HepG2 (cell line): ENCODE measurements around the gene SYNE2. TPM values are rescaled to one million over a fixed set of nuclear protein-coding genes. Genes with fewer than 3 reads are reported as not detected.

Source experiments
- ATAC-seq: fragments of 200-7000 bp; cut with Tn5 transposase; 3 replicates; pipeline ENCODE4 v1.9.1; 2020; ENCODE audit warnings: mild to moderate bottlenecking, moderate library complexity
- BruUV-seq: library from RNA; stranded (reverse); fragments of 400-500 nt; replicated peaks from 2 replicates; lab custom pipeline; 2021; lab: Mats Ljungman, UMichigan
- CTCF ChIA-PET: fragments of 300-600 bp; formaldehyde crosslinking; extraction: SDS; loops from one replicate; lab custom pipeline; 2021; ENCODE audit warnings: low total read pairs, inconsistent platforms, low intra/inter-chr PET ratio; lab: Yijun Ruan, JAX
- POLR2A ChIA-PET: fragments of 350-600 bp; sonication (Branson Sonifier 250); formaldehyde crosslinking; loops from one replicate; lab custom pipeline; 2020; ENCODE audit warnings: antibody characterized with exemption, inconsistent platforms; lab: Yijun Ruan, JAX
- DNase-seq: peaks from one replicate; pipeline ENCODE4 v3.0.0-alpha.2; 2015; ENCODE audit warnings: low spot score
- FAIRE-seq: peaks from 3 replicates; lab custom pipeline; 2011; peaks lifted over from hg19 to GRCh38; lab: Jason Lieb, UNC
- H2AFZ ChIP-seq: one replicate; pipeline ENCODE4 v1.6.1; 2011; ENCODE audit warnings: low read length, inconsistent platforms
- H3K27ac ChIP-seq: fragments of 300-600 bp; 3 replicates; pipeline ENCODE4 v1.8.0; 2011; ENCODE audit warnings: mixed run types, mild to moderate bottlenecking, mixed read lengths, low read length, inconsistent platforms; ENCODE audit not compliant: insufficient read depth; ENCODE audit errors: extremely low read length
- H3K27me3 ChIP-seq, 2 experiments: fragments of 200-600 bp in 1 of 2; 2 replicates in 1 of 2; 3 replicates in 1 of 2; pipeline versions ENCODE4 v1.6.0 to v1.8.0; 2011; ENCODE audit warnings: low read length in 2 of 2, mild to moderate bottlenecking in 2 of 2, moderate library complexity in 2 of 2, inconsistent platforms in 1 of 2; ENCODE audit not compliant: insufficient read depth in 2 of 2, control insufficient read depth in 1 of 2
- H3K36me3 ChIP-seq, 2 experiments: fragments of 200-600 bp in 1 of 2; replicated peaks in 1 of 2; 2 replicates in 1 of 2; 3 replicates in 1 of 2; pipeline versions ENCODE4 v1.5.1 to v1.8.0; 2011; ENCODE audit warnings: low read length in 2 of 2, inconsistent platforms in 1 of 2; ENCODE audit not compliant: insufficient read depth in 2 of 2, control insufficient read depth in 1 of 2
- H3K4me1 ChIP-seq: 2 replicates; pipeline ENCODE4 v1.5.1; 2012; ENCODE audit warnings: low read length, inconsistent platforms; ENCODE audit not compliant: insufficient read depth
- H3K4me2 ChIP-seq: 2 replicates; pipeline ENCODE4 v1.6.0; 2011; ENCODE audit warnings: low read depth, low read length, inconsistent platforms
- H3K4me3 ChIP-seq, 3 experiments: fragments of 200-600 bp in 1 of 3; sonication (generic), shearing (Covaris generic) in 1 of 3; replicated peaks in 1 of 3; 2 replicates each; pipeline ENCODE4 v1.5.1; 2011 to 2016; ENCODE audit warnings: low read length in 3 of 3, inconsistent platforms in 2 of 3, low read depth in 2 of 3, mild to moderate bottlenecking in 2 of 3, control low read depth in 1 of 3, mixed read lengths in 1 of 3; ENCODE audit not compliant: insufficient read depth in 1 of 3
- H3K79me2 ChIP-seq: one replicate; pipeline ENCODE4 v1.6.1; 2011; ENCODE audit warnings: low read length, inconsistent platforms; ENCODE audit not compliant: insufficient read depth
- H3K9ac ChIP-seq: 2 replicates; pipeline ENCODE4 v1.6.0; 2011; ENCODE audit warnings: mild to moderate bottlenecking, low read depth, low read length, inconsistent platforms; ENCODE audit not compliant: insufficient read depth
- H3K9me3 ChIP-seq: 2 replicates; pipeline ENCODE4 v1.5.1; 2012; ENCODE audit warnings: mild to moderate bottlenecking, low read length
- H4K20me1 ChIP-seq: 2 replicates; pipeline ENCODE4 v1.6.0; 2011; ENCODE audit warnings: inconsistent platforms, mild to moderate bottlenecking, low read length, moderate library complexity; ENCODE audit not compliant: insufficient read depth
- HDAC2 ChIP-seq: sonication (generic); formaldehyde crosslinking; IDR thresholded peaks from 2 replicates; pipeline ENCODE4 v1.4.0; 2020; ENCODE audit warnings: missing genetic modification reagents
- HNRNPH1 ChIP-seq: fragments of 200-400 bp; formaldehyde crosslinking; optimal IDR thresholded peaks from 2 replicates; pipeline ENCODE3; 2017; ENCODE audit warnings: mild to moderate bottlenecking, low read depth, low read length
- IKZF5 ChIP-seq: IDR thresholded peaks from 2 replicates; pipeline ENCODE4 v1.6.1; 2018; ENCODE audit warnings: missing genetic modification reagents, mild to moderate bottlenecking, missing compliant biosample characterization
- PAF1 ChIP-seq: IDR thresholded peaks from 2 replicates; pipeline ENCODE4 v1.6.1; 2016; ENCODE audit warnings: missing genetic modification reagents, missing compliant biosample characterization
- ZFP37 ChIP-seq: sonication (generic); formaldehyde crosslinking; IDR thresholded peaks from 2 replicates; pipeline ENCODE4 v1.4.0; 2020; ENCODE audit warnings: missing genetic modification reagents, borderline replicate concordance
- ZKSCAN5 ChIP-seq: sonication (generic); formaldehyde crosslinking; IDR thresholded peaks from 2 replicates; pipeline ENCODE4 v1.5.1; 2020; ENCODE audit warnings: mild to moderate bottlenecking, missing genetic modification reagents
- ZNF280B ChIP-seq: sonication (generic); formaldehyde crosslinking; IDR thresholded peaks from 2 replicates; pipeline ENCODE4 v1.5.0; 2020; ENCODE audit warnings: missing genetic modification reagents, mild to moderate bottlenecking, borderline replicate concordance
- ZNF3 ChIP-seq: IDR thresholded peaks from 2 replicates; pipeline ENCODE4 v1.7.0; 2017; ENCODE audit warnings: inconsistent platforms
- ZNF703 ChIP-seq: sonication (generic); formaldehyde crosslinking; IDR thresholded peaks from 2 replicates; pipeline ENCODE4 v1.5.1; 2020; ENCODE audit warnings: missing genetic modification reagents, mild to moderate bottlenecking, moderate library complexity, borderline replicate concordance
- ZNF720 ChIP-seq: sonication (generic); formaldehyde crosslinking; IDR thresholded peaks from 2 replicates; pipeline ENCODE4 v1.4.0; 2020; ENCODE audit warnings: missing genetic modification reagents
- ZNF761 ChIP-seq: sonication (generic); formaldehyde crosslinking; conservative IDR thresholded peaks from 2 replicates; pipeline ENCODE4 v1.4.0; 2020; ENCODE audit warnings: mild to moderate bottlenecking, missing genetic modification reagents
- ZNF841 ChIP-seq: sonication (generic); formaldehyde crosslinking; IDR thresholded peaks from 2 replicates; pipeline ENCODE4 v1.8.1; 2023; ENCODE audit warnings: missing genetic modification reagents, borderline replicate concordance
- WGBS: methylation state at CpG from one replicate; pipeline ENCODE4 v1.1.6; 2017; ENCODE audit warnings: low lambda C conversion rate; 5-methylcytosine and 5-hydroxymethylcytosine counted together
- in situ Hi-C: cut with HindIII; loops from 2 replicates; pipeline ENCODE4 v1.10.0; 2017; ENCODE audit warnings: low pct_unique_long_range_greater_than_20kb; ENCODE audit not compliant: extremely low pct_ligation_motif_present
- intact Hi-C: fragments of 100-400 bp; cut with micrococcal nuclease; formaldehyde crosslinking; loops from one replicate; pipeline ENCODE4 v1.10.0; 2022; ENCODE audit not compliant: unreplicated experiment
- polyA plus RNA-seq, 8 experiments: library from polyadenylated mRNA; depleted of rRNA in 3 of 8; stranded (reverse) in 7 of 8; unstranded in 1 of 8; fragments of >200 nt; fragmentation: Illumina TruSeq in 4 of 8; extraction: Trizol in 4 of 8; gene quantifications; 2 replicates each; pipeline versions ENCODE4 v1.2.1 to v1.2.3, GENCODE V29; 2011 to 2016; ENCODE audit warnings: low read depth in 4 of 8, missing spikeins in 1 of 8, mixed read lengths in 1 of 8; ENCODE audit not compliant: insufficient read depth in 1 of 8
- total RNA-seq, 5 experiments: library from RNA; depleted of rRNA; stranded (reverse); fragments of >200 nt; fragmentation: Illumina TruSeq; extraction: Trizol; gene quantifications; 2 replicates each; pipeline ENCODE4 v1.2.3, GENCODE V29; 2016; ENCODE audit warnings: low read depth in 1 of 5
- TF ChIP-seq, protein P1 (sequence below): sonication (generic); formaldehyde crosslinking; IDR thresholded peaks from 2 replicates; pipeline ENCODE4 v1.5.0; 2020; ENCODE audit warnings: mild to moderate bottlenecking, missing genetic modification reagents, borderline replicate concordance
- TF ChIP-seq, protein P2 (sequence below): sonication (generic); formaldehyde crosslinking; IDR thresholded peaks from 2 replicates; pipeline ENCODE4 v1.5.1; 2020; ENCODE audit warnings: mild to moderate bottlenecking, missing genetic modification reagents, borderline replicate concordance

SYNE2 gene
- total and polyA plus RNA-seq, 2 of the 13 experiments (the other 11 are each of a cell fraction or from before 2014, with no cell fraction given): 6.2 to 13.3 TPM

DNA sequence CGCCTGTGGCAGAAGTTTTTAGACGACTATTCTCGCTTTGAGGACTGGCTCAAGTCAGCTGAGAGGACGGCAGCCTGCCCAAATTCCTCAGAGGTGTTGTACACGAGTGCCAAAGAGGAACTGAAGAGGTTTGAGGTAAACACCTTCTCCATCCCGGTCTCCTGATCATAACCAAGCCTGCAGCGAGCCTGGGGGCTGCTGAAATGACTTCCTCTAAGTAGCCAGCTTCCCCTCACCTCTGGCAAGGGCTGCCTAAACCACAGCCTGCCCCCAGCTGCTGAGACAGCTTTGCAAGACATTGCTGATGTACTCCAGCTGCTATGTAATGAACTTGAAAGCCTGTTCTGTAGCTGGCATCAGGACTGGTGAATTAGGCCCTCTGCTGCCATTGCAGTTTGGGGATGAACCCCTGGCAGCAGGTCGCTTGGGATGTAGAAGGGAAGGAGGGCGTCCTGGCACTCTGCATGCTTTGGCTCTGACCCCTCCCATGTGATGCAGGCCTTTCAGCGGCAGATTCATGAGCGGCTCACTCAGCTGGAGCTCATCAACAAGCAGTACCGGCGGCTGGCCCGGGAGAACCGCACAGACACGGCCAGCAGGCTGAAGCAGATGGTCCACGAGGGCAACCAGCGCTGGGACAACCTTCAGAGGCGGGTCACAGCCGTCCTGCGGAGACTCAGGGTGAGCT, 356.8 kb downstream of the SYNE2 start:
- Histone ChIP-seq H4K20me1 (no peaks in the 10 kb centered on the region), H3K4me3 (no peak overlapping the region), H3K9ac (no peak overlapping the region), H3K27ac (no peak overlapping the region), H3K4me2 (no peak overlapping the region), H3K9me3 (no peaks in the 10 kb centered on the region), H2AFZ (no peak overlapping the region), H3K36me3 (0 out of 5 replicates have a peak, but pooled peaks cover 0 to 3% of the 10 kb centered on the region in 2 experiments), H3K4me1 (no peaks in the 10 kb centered on the region), H3K27me3 (no peaks in the 10 kb centered on the region), H3K79me2 (no peaks in the 10 kb centered on the region)
- ChIA-PET CTCF (no interaction called here), POLR2A (no interaction called here)
- WGBS: 91% methylated on average over 21 of the region's 21 CpGs
- DNase-seq (no peak), ATAC-seq (no peak), FAIRE-seq (no peak)
- in situ Hi-C loops (no loop called here), intact Hi-C loops (no loop called here)
- no TSS peak for BruUV-seq
- no peak for TF ChIP-seq ZNF720 (CRISPR knock-in tag)
- no peak for TF ChIP-seq HDAC2 (CRISPR knock-in tag)
- TF ChIP-seq ZNF703: no peak
- TF ChIP-seq ZNF761: no peak
- TF ChIP-seq, protein P1, sequence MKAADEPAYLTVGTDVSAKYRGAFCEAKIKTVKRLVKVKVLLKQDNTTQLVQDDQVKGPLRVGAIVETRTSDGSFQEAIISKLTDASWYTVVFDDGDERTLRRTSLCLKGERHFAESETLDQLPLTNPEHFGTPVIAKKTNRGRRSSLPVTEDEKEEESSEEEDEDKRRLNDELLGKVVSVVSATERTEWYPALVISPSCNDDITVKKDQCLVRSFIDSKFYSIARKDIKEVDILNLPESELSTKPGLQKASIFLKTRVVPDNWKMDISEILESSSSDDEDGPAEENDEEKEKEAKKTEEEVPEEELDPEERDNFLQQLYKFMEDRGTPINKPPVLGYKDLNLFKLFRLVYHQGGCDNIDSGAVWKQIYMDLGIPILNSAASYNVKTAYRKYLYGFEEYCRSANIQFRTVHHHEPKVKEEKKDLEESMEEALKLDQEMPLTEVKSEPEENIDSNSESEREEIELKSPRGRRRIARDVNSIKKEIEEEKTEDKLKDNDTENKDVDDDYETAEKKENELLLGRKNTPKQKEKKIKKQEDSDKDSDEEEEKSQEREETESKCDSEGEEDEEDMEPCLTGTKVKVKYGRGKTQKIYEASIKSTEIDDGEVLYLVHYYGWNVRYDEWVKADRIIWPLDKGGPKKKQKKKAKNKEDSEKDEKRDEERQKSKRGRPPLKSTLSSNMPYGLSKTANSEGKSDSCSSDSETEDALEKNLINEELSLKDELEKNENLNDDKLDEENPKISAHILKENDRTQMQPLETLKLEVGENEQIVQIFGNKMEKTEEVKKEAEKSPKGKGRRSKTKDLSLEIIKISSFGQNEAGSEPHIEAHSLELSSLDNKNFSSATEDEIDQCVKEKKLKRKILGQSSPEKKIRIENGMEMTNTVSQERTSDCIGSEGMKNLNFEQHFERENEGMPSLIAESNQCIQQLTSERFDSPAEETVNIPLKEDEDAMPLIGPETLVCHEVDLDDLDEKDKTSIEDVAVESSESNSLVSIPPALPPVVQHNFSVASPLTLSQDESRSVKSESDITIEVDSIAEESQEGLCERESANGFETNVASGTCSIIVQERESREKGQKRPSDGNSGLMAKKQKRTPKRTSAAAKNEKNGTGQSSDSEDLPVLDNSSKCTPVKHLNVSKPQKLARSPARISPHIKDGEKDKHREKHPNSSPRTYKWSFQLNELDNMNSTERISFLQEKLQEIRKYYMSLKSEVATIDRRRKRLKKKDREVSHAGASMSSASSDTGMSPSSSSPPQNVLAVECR (CRISPR knock-in tag): no peak
- no peak for TF ChIP-seq ZNF3 (CRISPR knock-in tag)
- no peak for TF ChIP-seq ZKSCAN5 (CRISPR knock-in tag)
- no peak for TF ChIP-seq HNRNPH1
- TF ChIP-seq ZNF841: no peak
- no peak for TF ChIP-seq PAF1 (CRISPR knock-in tag)
- no peak for TF ChIP-seq IKZF5 (CRISPR knock-in tag)
- no peak for TF ChIP-seq ZNF280B (CRISPR knock-in tag)
- TF ChIP-seq ZFP37: no peak
- TF ChIP-seq, protein P2, sequence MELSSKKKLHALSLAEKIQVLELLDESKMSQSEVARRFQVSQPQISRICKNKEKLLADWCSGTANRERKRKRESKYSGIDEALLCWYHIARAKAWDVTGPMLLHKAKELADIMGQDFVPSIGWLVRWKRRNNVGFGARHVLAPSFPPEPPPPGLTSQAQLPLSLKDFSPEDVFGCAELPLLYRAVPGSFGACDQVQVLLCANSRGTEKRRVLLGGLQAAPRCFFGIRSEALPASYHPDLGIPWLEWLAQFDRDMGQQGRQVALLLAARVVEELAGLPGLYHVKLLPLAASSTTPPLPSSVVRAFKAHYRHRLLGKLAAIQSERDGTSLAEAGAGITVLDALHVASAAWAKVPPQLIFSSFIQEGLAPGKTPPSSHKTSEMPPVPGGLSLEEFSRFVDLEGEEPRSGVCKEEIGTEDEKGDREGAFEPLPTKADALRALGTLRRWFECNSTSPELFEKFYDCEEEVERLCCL (CRISPR knock-in tag): no peak
